Stromal cell of bone marrow (primary cell): ENCODE measurements around the gene CEP44.
"Not testable (repeated sequence)": the region's sequence is repeated elsewhere in the genome, so short reads cannot be mapped to it uniquely, and the experiment has no call there.

ENCODE experiments used
- DNase-seq: peaks from one replicate; pipeline ENCODE4 v3.0.0-alpha.2; 2012; ENCODE audit warnings: low read depth

CEP44 gene, protein sequence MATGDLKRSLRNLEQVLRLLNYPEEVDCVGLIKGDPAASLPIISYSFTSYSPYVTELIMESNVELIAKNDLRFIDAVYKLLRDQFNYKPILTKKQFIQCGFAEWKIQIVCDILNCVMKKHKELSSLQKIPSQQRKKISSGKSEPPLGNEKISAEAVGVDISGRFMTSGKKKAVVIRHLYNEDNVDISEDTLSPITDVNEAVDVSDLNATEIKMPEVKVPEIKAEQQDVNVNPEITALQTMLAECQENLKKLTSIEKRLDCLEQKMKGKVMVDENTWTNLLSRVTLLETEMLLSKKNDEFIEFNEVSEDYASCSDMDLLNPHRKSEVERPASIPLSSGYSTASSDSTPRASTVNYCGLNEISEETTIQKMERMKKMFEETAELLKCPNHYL

DNA sequence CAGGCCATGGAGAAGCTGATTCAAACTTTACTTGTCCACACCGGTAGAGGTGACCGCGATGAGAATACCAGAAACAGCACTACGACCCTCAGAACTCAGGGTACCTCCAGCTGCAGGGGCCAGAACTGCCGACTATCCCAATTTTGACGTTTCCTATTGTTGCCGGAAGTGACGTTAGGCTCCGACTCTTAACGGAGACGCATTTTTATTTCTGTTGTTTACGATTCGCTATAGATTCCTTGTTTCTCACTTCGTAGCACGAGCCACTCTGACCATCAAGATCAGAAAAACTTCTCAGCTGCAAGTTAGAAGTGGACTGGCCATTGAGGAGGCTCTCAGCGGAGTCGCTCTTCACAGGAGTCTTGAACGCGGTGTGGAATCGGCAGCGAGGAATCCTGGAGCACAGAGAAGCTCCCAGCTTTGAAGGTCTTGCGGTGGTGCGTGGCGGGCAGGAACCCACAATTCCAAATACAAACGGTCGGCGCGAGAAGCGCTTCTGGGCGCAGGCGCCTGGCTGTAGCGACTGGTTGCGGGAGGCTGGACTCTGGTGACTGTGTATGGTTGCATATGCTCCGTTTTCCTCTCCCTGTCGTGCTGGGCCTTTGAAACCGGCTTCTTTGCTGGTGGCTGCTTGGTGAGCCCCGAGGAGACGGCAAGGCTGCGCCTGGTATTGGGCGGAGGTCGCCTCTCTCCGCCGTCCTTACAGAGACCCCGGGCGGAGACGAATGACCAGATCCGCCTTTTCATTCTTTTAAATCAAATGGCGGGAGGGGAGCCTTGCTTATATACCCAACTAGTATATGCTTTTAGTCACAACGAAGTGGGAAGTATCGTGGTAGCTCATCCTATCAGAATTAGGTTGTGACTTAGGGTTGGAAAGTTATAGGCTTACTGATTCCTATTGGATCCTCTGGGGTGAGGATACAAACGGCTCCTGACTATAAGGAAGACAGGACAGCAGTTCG is at the start of gene CEP44, which contains the start of gene FBXO8:
TSS of gene CEP44 (plus strand) at position 405 of the 965 bp plus-strand sequence. CDS start 15,211 bp downstream, outside the sequence.
TSS of gene FBXO8 (minus strand) at position 161 of the 965 bp plus-strand sequence. CDS start 20,575 bp downstream, outside the sequence.
- peak; percentile 63 for DNase-seq

DNA sequence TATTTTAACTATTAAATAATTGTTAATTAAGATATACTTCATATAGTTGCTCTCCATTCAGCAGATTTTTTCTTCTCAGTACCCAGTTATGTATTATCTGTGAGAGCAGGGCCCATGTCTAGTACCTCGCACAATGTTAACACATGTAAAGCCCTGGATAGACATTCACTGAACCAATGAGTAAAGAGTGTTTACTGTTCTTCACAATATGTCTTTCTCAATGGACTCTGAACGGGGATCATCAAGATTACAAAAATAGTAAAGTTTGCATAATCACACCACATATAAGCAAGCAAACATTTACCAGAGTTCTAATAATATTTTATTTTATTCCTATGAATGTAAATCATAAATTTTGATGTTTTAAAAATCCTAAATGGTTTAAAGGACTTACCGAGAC is 47.4 kb upstream of the CEP44 start:
- no peak for DNase-seq

DNA sequence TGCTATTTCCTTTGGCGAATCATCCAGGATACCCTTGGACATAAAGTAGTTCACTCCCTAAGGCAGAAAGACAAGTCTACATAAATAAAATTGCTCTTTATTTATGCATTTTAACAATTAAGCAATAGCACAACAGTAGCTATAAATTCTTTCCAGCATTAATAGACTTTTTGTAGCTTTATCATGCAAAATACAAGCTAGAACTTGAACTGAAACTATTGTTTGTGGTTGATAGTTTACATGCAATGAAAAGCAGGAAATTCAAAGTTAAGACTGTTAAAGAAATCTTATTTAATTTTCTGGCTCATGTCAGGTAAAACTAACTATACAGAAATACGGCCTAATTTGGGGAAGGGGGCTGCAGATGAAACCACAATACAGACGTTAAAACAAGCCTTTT is 42.5 kb upstream of the CEP44 start:
- no peak for DNase-seq

DNA sequence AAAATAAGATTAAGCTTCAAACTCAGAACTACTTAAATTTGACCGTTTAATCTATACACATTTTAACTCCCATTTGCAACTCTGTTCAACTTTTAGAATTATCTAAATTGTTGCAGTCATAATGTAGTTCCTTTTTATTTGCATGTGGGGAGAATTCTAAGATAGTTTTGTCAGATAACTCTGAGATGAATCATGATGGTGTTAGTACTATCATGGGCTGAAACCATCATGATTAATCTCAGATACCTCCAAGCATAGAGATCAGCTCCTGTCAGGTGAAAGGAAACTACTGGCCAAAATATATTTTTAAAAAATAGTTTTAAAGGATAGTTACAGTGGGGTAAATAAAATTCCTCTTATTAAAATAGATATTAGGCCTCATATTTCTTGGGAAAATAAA is 39.3 kb upstream of the CEP44 start:
- DNase-seq = no peak

DNA sequence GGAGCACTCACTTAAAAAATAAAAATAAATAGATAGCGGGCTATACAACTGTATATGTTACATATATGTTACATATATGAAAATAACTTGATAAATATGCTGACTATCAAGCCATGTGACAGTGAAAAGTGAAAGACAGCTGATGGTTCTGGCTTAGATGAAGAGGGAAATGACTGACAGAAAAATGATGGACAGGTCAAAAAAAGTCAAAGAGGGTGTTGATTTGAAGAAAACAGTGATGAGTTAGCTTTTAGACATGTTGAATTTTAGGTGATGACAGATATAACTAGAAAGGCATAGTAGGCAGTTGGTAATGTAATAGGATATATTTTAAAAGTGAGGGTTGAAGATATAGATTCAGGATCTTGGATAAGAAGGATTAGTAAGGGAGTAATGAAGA is 38.0 kb upstream of the CEP44 start:
- no peak for DNase-seq

DNA sequence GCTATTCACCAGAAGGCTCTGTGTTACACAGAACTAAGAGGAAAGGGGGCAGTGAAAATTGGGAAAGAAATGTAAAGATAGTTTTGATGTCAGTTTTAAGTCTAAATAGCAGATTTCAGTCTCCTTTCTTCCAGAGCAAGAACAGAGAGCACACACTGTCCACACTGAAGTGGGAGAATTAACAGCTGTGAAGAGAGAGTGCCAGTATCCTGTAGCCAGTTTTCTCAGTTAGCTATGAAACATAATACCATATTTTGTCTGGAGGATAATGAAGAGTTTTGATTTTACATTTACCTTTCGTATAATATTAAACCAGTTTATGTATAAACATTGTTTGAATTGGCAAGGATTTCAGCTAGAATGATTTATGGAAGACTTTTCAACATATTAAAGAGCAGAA is 35.3 kb upstream of the CEP44 start:
- DNase-seq = no peak

DNA sequence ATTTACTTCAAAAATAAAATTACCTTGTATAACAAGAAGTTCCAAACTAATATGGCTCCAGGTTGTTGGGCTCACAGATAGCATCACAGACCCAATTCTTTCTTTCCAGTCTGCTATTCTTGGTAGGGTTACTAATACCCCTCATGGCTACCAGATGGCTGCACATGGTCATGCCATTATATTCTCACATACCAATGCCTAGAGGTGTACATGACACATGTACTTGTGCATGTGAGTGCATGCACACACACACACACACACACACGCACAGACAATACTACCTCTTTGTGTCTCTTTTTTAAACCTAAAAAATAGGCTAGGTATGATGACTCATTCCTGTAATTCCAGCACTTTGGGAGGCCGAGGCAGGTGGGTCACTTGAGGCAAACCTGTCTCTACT is 31.3 kb upstream of the CEP44 start:
- no peak for DNase-seq

DNA sequence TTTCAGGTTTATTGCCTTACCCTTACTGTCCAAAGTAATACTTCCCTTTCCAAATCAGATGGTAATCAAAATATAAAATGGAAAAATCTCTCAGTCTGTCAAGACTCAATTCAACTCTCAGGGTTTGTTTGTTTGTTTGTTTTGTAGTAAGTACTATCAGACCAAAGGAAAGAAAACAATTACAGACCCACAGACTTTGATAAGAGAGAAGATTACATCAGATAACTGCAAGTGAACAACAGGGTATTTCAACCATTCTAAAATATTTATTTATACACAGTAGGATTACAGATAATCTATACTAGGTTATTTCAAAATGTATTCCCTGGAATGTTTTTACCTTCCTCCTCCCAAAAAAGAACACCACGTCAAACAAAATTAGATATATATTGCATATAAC is 29.1 kb upstream of the CEP44 start:
- no peak for DNase-seq

DNA sequence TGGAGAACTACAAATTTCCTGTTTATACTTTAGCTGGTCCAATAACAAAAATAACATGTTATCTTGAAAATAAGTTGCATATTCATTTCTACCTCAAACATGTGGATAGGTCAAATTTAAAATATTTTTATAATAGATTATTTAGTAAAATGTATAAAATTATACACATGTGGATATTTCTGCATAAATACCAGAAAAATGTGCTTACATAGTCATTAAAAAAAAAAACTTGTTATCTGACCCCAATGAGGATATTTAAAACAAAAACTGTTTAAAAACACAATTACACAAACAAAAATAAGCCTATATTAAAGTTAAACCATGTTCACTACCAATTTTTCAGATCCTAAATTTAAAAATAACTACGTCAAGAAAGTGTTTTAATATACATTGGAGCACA is 28.3 kb upstream of the CEP44 start:
- no peak for DNase-seq

DNA sequence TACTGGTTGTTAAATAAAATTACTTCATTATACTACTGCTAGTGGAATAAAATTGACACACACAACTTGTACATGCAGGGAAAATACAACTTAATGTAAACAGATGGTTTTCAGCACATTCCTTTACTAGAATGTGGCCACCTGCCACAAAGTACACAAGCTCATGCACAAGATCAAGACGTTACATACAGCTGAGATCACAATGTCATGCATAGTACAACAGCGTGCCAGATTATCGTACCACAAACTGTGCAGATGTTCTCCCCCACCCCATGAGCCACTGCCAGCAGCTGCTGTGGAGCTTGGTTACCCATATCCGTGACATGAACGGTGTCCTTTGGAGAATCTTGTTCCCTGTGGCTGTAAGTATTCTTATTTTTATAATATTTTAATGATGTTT is 27.9 kb upstream of the CEP44 start:
- no peak for DNase-seq

DNA sequence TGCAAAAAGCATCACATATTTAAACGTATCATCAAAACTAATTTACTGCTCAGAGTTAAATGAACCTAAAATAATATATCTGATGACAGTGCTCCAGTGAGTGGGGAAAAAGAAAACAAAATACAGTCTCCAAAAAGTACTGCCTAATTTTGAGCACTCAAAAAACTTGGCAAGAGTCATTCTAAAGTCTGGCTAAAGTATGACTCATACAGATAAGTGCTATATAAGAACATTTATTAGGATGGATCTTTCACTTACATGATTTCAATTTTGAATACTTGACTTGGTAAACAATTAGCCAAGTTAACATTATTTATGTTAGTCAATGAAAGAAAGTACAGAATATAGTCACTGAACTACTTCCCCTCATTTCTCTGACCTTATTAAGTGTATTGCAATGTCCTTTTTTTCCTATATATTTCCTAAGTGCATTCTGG is 27.4 kb upstream of the CEP44 start:
- DNase-seq = peak; percentile 44

DNA sequence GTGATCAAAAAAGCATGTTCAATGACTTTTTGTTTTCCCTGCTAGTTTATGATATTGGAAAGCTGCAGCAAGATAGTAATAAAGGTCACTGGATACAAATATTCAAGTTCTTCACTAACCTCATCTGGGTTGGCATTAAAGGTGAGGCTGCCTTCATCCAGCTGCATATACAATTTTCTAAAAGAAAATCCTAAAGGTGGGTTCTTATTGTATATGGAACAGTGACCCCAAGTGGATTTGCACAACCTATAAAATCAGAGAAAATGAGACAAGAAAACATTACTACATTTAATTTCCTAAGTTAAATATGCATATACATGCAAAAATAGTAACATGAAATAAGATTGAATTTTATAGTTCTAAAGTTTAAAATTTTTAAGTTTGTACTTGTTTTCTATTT is 24.1 kb upstream of the CEP44 start:
- DNase-seq = no peak

DNA sequence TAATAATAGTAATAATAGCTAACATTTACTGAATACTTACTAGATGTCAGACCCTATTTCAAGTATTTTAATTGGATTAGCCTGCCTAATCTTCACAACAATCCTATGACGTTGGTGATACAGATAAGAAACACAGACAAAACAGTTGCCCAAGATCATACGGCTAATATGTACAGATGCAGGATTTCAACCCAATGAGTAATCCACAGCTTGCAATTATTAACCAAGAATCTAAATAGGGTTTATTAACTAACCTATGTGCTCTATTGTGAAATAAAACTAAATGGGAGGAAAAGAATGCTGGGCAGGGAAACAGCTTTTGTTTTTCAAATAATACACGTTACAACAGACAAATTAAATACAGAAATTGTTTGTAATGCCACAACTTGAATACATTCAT is 23.6 kb upstream of the CEP44 start:
- DNase-seq = no peak

DNA sequence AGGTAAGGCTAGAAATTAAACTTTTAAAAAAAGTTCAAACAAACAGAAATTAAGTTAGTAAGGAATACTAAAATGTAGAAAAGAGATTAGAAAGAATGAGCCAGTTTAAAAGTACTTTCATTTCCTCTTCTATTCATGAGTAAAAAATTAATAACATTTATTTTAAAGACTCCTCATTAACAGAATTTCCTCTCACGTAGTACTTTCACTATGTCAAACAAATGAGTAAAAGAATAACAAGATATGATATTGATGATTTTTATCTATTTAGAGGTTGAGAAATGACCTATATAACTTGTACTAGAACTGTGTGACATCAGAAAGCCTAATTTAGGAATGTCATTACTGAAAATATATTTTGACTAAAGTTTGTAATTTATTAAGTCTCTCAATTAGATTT is 22.3 kb upstream of the CEP44 start:
- DNase-seq = not testable (repeated sequence)

DNA sequence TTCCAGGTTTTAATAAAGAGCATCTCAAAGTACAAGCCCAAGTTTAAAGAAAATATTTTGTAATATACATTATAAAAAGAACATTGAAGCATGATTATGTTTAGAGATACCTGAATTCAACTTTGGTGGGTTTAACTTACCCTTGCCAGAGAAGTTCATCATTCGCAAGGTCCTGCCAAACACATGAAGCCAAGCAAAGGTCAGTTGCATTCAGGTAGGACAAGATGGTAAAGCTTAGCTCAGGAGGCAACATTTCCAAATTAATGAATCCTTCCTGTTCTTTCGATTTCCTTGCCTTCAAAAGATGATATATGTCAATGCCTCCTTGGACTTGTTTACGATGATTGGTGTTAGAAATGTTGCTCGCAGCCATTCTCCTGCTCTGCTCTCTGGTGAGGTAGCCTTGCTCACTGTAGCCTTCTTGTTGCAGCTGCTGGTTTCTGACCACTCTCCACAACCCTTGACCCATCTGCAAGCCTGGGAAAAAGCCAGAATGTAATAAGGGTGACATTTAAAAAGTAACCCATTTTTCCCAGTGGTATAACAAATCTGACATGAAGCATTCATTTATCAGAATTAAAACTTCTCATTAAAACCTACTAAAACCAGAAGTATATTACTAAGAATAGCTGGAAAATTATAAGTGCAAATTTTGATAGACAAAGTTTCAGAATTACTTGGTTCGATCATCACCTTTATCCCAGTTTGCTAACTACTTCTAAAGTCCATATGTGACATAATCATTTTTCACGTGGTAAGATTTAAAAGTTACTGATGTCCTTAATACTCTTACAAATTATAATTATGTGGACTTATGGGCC is 20.9 kb upstream of the CEP44 start:
- no peak for DNase-seq

DNA sequence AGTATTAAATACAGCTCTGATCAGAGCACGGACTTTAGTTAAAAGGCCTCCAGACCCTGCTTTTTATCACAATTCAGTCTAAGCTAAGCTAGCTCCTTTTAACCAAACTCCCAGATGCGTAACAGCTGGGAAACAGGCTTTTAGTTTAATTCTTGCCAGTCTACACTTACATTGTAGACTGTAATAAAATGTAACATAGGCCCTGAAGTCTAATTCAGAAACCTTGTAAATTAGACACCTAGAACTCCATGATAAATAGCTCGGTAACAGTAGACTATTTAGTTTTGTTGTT is 20.3 kb upstream of the CEP44 start:
- no peak for DNase-seq

DNA sequence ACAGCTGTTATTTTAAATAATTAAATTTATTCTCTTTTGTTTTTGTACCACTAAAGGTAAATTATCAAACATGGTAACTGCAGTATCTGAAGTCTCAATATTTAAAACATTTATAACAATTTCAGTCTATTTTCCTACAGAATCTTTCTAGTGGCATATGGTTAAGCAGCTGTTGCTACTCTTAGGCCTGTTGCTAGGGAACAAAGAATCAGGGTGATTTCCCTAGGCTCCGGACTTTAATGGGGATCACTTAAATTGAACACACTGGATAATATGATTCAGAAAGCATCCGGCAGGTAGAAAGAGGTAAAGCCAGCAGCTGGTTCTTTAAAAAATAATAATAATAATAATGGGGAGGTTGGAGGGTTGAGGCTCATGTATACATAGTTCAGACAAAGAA is 17.8 kb upstream of the CEP44 start:
- no peak for DNase-seq

DNA sequence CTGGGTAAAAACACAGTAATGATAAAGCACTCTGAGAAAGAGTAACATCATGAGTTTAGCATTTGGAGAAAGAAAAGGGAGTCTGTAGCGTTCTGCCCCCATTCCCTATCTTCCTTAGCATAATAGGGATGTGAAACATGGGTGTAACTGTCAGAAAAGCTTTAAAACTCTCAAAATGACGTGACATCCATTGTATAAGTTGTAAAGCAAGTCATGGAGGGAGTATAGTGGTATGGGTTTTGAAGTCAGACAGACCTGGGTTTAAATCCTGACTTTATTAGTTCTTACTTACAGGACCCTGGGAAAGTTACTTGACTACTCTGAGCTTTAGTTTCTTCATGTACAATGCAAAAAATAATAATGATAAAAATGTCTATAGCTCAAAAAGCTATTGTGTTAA is 17.3 kb upstream of the CEP44 start:
- no peak for DNase-seq

DNA sequence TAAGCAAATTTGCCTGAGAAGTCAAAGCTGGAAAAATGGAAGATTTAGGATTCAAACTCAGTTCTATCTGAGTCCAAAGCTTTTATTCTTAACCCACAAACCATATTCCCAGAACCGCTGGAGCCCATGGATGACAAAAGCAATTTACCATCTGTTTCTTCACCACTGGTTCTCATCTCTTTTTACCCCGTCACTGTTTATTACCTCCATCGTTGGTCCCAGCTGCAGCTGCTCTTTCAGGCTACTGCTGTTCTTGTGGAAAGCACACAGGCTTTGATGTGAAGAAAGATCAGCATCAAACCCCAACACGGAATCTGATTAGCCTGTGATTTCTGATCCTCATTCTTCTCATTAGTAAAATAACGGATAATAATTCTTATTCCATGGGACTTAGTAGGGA is 9.8 kb upstream of the CEP44 start:
- DNase-seq = no peak

DNA sequence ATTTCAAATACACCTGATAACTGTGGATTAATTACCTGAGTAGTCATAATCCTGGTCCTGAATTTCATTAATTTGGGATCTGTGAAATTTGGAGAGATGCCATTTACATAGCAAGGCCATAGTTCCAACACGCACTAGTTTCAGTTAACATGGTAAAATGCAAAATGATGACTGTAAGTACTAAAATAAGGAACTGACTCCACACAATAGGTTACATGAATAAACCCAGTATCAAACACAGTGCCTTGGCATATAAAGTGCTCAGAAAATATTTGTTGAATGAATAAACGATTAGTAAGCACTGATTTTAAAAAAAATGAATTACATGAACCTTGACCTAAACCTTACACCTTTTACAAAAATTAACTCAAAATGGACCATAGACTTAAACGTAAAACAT is 9.3 kb upstream of the CEP44 start:
- no peak for DNase-seq

DNA sequence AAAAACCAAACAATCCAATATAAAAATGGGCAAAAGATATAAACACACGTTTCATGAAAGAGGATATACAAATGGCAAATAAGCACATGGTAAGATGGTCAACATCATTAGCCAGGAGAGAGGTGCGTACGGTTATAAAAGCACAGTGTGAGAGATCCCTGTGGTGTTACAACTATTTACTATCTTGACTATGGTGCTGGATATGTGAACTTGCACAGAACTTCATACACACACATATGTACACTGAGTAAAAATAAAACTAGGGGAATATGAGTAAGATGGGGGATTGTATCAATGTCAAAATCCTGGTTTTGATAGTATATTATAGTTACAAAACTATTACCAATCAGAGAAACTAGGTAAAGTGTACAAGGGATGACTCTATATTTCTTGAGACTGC is 8.6 kb upstream of the CEP44 start:
- DNase-seq = no peak

DNA sequence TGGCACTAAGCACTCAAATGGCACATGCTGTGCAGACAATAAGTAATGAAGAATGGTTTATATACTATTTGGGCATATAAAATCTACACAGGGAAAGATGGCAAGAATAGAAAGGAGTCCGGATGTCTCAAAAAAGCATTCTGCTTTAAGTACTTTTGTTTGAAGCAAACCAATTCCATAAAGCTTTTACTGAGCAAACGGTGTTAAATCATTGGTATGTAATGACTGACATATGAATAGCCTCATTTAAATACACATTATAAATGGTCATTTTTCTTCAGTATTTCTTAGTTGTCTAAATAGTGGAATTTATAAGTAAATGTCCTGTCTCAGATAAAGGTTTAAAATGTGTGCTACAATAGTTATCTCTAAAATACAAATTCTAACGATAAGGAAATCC is 6.3 kb upstream of the CEP44 start:
- DNase-seq = no peak
